Ishikawa (cell line): ENCODE results near the gene CACNG5.

Experiments used
- CEBPB ChIP-seq: IDR thresholded peaks from 2 replicates; pipeline ENCODE4 v1.6.1; 2012
- EP300 ChIP-seq: IDR thresholded peaks from 2 replicates; pipeline ENCODE4 v1.6.1; 2012; ENCODE audit warnings: borderline replicate concordance
- RAD21 ChIP-seq: IDR thresholded peaks from 2 replicates; pipeline ENCODE4 v1.6.1; 2012; ENCODE audit warnings: low read depth
- TF ChIP-seq, protein P1 (sequence below): IDR thresholded peaks from 2 replicates; pipeline ENCODE4 v1.6.1; 2012; ENCODE audit warnings: low read depth, mild to moderate bottlenecking
- TF ChIP-seq, protein P2 (sequence below): IDR thresholded peaks from 2 replicates; pipeline ENCODE4 v1.6.1; 2012

DNA sequence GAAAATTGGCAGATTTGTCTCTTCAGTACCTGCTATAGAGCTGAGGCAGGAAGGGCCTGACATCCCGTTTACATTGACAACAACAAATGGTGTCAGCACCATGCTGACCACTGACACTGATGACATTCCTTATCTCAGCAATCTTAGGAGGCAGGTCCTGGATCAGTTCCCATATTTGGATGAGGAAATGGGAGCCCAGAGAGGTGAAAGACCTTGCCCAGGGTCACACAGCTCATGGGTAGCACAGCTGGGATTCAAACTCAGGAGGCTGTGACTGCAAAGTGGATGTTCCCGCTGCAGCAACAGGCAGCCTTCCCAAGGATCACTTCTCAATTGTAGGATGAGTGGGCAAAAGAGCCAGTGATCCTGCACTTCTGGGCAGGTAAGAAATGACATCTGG, 99.1 kb downstream of the CACNG5 start:
- no peak for TF ChIP-seq CEBPB
- TF ChIP-seq, protein P1, sequence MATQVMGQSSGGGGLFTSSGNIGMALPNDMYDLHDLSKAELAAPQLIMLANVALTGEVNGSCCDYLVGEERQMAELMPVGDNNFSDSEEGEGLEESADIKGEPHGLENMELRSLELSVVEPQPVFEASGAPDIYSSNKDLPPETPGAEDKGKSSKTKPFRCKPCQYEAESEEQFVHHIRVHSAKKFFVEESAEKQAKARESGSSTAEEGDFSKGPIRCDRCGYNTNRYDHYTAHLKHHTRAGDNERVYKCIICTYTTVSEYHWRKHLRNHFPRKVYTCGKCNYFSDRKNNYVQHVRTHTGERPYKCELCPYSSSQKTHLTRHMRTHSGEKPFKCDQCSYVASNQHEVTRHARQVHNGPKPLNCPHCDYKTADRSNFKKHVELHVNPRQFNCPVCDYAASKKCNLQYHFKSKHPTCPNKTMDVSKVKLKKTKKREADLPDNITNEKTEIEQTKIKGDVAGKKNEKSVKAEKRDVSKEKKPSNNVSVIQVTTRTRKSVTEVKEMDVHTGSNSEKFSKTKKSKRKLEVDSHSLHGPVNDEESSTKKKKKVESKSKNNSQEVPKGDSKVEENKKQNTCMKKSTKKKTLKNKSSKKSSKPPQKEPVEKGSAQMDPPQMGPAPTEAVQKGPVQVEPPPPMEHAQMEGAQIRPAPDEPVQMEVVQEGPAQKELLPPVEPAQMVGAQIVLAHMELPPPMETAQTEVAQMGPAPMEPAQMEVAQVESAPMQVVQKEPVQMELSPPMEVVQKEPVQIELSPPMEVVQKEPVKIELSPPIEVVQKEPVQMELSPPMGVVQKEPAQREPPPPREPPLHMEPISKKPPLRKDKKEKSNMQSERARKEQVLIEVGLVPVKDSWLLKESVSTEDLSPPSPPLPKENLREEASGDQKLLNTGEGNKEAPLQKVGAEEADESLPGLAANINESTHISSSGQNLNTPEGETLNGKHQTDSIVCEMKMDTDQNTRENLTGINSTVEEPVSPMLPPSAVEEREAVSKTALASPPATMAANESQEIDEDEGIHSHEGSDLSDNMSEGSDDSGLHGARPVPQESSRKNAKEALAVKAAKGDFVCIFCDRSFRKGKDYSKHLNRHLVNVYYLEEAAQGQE: no peak
- TF ChIP-seq EP300: no peak
- TF ChIP-seq, protein P2, sequence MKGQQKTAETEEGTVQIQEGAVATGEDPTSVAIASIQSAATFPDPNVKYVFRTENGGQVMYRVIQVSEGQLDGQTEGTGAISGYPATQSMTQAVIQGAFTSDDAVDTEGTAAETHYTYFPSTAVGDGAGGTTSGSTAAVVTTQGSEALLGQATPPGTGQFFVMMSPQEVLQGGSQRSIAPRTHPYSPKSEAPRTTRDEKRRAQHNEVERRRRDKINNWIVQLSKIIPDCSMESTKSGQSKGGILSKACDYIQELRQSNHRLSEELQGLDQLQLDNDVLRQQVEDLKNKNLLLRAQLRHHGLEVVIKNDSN: no peak
- no peak for TF ChIP-seq RAD21
